Mesendoderm (in vitro differentiated cells): ENCODE results near the gene ZNF26.

Experiments used
- DNase-seq: peaks from one replicate; pipeline ENCODE4 v3.0.0; 2013
- H2AK5ac ChIP-seq: 2 replicates; pipeline ENCODE4 v1.6.1; 2013; ENCODE audit warnings: low read length, inconsistent platforms
- H2BK120ac ChIP-seq: 2 replicates; pipeline ENCODE4 v1.6.1; 2013; ENCODE audit warnings: low read depth, mild to moderate bottlenecking, low read length, moderate library complexity, mixed read lengths
- H2BK15ac ChIP-seq: replicated peaks from 2 replicates; pipeline ENCODE4 v1.6.1; 2013; ENCODE audit warnings: low read depth, mild to moderate bottlenecking, moderate library complexity
- H2BK5ac ChIP-seq: 2 replicates; pipeline ENCODE4 v1.6.1; 2013; ENCODE audit warnings: low read length, inconsistent platforms
- H3K18ac ChIP-seq: 2 replicates; pipeline ENCODE4 v1.6.1; 2013; ENCODE audit warnings: mild to moderate bottlenecking, low read length, mixed read lengths
- H3K23ac ChIP-seq: one replicate; pipeline ENCODE4 v1.6.1; 2013; ENCODE audit warnings: low read length
- H3K27ac ChIP-seq: 2 replicates; pipeline ENCODE4 v1.5.1; 2013; ENCODE audit warnings: low read depth, mild to moderate bottlenecking, inconsistent platforms, low read length, moderate library complexity
- H3K27me3 ChIP-seq: 2 replicates; pipeline ENCODE4 v1.6.1; 2013; ENCODE audit warnings: low read length, control low read depth, mild to moderate bottlenecking, inconsistent platforms; ENCODE audit not compliant: insufficient read depth, poor library complexity
- H3K36me3 ChIP-seq: 2 replicates; pipeline ENCODE4 v1.6.1; 2013; ENCODE audit warnings: low read length, inconsistent platforms; ENCODE audit not compliant: control insufficient read depth, insufficient read depth
- H3K4ac ChIP-seq: one replicate; pipeline ENCODE4 v1.6.1; 2013; ENCODE audit warnings: low read depth, mild to moderate bottlenecking, low read length, moderate library complexity
- H3K4me1 ChIP-seq: 2 replicates; pipeline ENCODE4 v1.6.1; 2013; ENCODE audit warnings: low read depth, low read length, inconsistent platforms; ENCODE audit not compliant: control insufficient read depth
- H3K4me2 ChIP-seq: 2 replicates; pipeline ENCODE4 v1.6.1; 2013; ENCODE audit warnings: low read length
- H3K4me3 ChIP-seq: 2 replicates; pipeline ENCODE4 v1.5.1; 2013; ENCODE audit warnings: mild to moderate bottlenecking, low read length
- H3K56ac ChIP-seq: one replicate; pipeline ENCODE4 v1.6.1; 2013; ENCODE audit warnings: low read length
- H3K79me1 ChIP-seq: 2 replicates; pipeline ENCODE4 v1.6.1; 2013; ENCODE audit warnings: low read length, inconsistent platforms
- H3K79me2 ChIP-seq: 2 replicates; pipeline ENCODE4 v1.6.1; 2013; ENCODE audit warnings: mild to moderate bottlenecking, low read length; ENCODE audit not compliant: control insufficient read depth, insufficient read depth
- H3K9ac ChIP-seq: 2 replicates; pipeline ENCODE4 v1.6.1; 2013; ENCODE audit warnings: low read length, inconsistent platforms
- H4K5ac ChIP-seq: one replicate; pipeline ENCODE4 v1.6.1; 2013; ENCODE audit warnings: low read length
- H4K8ac ChIP-seq: one replicate; pipeline ENCODE4 v1.6.1; 2013; ENCODE audit warnings: low read depth, mild to moderate bottlenecking, control low read depth, low read length, moderate library complexity
- WGBS: extraction: QIAGEN DNeasy Blood & Tissue Kit; methylation state at CpG from one replicate; pipeline ENCODE4 v1.1.7; 2013; ENCODE audit warnings: low lambda C conversion rate, missing lambda C conversion rate; ENCODE audit not compliant: insufficient coverage; ENCODE audit errors: extremely low coverage; 5-methylcytosine and 5-hydroxymethylcytosine counted together

ZNF26 gene

DNA sequence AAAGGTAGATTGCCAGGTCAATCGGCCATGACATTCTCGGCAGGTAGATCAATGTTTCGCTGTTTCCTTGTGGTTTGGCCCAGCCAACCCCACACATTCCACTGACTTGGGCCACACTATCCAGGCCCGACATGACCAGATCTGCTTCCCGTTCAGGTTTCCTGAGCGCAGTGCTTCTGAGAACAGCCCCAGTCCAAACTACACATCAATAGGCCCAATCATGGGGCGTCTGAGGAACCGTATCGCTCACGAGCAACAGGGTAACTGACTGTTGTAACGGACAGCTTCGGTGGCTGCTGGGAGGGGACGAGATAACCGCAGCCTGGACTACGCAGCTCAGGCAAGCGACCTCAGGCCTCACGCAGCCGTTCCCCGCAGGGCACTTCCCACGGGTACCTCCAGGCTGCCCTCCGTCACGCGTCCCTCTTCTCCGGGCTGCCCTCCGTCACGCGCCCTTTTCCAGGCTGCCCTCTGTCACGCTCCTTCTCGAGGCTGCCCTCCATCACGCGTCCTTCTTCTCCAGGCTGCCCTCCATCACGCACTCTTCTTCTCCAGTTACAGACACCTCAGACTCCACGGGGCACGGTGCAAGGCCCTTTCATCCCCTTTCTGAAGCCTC lies 44.7 kb upstream of the ZNF26 start:
- Histone ChIP-seq H3K18ac (no peak overlapping the region), H2BK5ac (no peak overlapping the region), H3K9ac (no peak overlapping the region), H2BK15ac (no peak overlapping the region), H3K23ac (no peak overlapping the region), H3K4me2 (no peak overlapping the region), H3K4ac (no peak overlapping the region), H3K56ac (no peak overlapping the region), H4K8ac (no peak overlapping the region), H3K36me3 (peaks cover 14% of the 10 kb centered on the region), H3K4me1 (no peaks in the 10 kb centered on the region), H4K5ac (no peak overlapping the region), H3K79me2 (no peaks in the 10 kb centered on the region), H3K27ac (no peak overlapping the region), H3K4me3 (no peak overlapping the region), H2BK120ac (no peak overlapping the region), H3K27me3 (no peaks in the 10 kb centered on the region), H3K79me1 (no peaks in the 10 kb centered on the region), H2AK5ac (no peak overlapping the region)
- DNase-seq: no peak
- WGBS: no CpG with 5 or more reads among the region's 34 CpGs

DNA sequence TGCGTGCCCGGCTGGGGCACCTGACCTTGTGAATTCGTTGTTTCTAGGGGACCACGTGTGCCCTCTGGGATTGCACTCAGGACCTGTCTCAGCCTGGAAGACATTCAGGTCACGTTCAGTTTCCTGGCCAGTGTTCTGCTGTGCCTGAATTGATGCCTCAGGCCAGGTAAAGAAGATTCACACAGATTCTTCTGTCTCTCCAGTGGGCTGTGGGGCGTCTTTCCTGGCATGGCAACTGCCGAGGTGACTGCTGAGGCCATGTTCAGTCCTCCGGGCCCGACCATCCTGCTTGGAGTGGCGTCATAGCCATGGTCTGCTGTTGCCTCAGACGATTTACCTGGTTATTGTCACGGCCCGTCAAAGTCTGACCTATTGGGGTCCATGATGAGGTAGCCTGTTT lies 43.6 kb upstream of the ZNF26 start:
- peaks cover 14% of the 10 kb centered on the region for H3K36me3 ChIP-seq
- no peaks in the 10 kb centered on the region for H3K27me3 ChIP-seq
- H2BK120ac ChIP-seq: no peak overlapping the region
- H3K23ac ChIP-seq: no peak overlapping the region
- no peak overlapping the region for H2AK5ac ChIP-seq
- no peak overlapping the region for H3K9ac ChIP-seq
- no peak overlapping the region for H3K27ac ChIP-seq
- no peak overlapping the region for H4K5ac ChIP-seq
- no peaks in the 10 kb centered on the region for H3K4me1 ChIP-seq
- no peak overlapping the region for H2BK15ac ChIP-seq
- H4K8ac ChIP-seq: no peak overlapping the region
- H3K79me2 ChIP-seq: no peaks in the 10 kb centered on the region
- WGBS: no CpG with 5 or more reads among the region's 13 CpGs
- H2BK5ac ChIP-seq: no peak overlapping the region
- H3K4me3 ChIP-seq: no peak overlapping the region
- no peak for DNase-seq
- H3K4me2 ChIP-seq: no peak overlapping the region
- no peak overlapping the region for H3K4ac ChIP-seq
- no peak overlapping the region for H3K18ac ChIP-seq
- no peaks in the 10 kb centered on the region for H3K79me1 ChIP-seq
- no peak overlapping the region for H3K56ac ChIP-seq

DNA sequence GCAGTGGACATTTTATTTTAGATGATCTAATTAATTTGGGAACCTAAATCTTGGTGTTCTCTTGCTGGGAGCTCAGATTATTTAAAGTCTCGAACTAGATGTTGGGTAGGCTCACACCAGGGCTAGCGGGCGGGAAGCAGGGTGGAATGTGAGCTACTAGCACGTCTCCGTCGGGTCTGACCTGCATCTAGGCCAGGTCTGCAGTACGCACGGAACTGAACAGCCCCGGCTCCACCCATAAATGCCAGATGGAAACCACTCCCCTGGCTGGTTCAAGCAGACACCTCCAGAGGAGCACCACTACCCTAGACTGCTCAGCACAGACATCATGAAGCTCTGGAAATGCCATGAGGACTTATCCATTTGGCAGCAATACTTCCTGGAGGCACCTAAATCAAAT lies 40.4 kb upstream of the ZNF26 start:
- no peak for DNase-seq
- H4K5ac ChIP-seq: no peak overlapping the region

DNA sequence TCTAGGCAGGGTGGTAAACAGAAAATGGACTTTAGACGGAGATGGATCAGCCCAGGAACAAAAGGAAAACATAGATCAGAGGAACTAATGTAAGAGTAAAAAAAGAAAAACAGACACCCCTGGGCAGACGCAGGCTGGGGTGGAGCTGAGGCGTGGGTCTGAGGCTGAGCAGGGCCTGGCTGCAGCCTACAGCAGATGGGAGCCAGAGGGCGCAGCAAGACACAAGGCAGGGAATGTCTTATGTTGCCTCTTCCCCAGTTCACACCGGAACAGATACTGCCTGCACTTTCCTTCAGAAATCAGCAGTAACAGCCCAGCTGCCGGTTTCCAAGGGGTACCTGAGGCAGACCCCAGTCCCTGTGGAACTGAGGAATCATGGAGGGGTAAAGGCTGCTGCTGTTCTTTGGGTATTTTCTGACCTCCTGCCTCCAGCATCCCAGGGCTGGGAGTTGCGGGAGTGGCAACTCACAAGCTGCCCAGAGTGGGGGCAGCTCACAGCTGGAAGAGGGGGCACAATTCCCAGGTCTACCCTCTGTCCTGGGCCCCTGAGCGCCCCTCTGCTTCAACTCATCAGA lies 39.8 kb upstream of the ZNF26 start:
- WGBS: no CpG with 5 or more reads among the region's 8 CpGs
- Histone ChIP-seq H4K5ac (no peak overlapping the region), H3K79me2 (peaks cover 6% of the 10 kb centered on the region), H2AK5ac (no peak overlapping the region), H3K4me1 (no peaks in the 10 kb centered on the region), H3K27me3 (no peaks in the 10 kb centered on the region), H3K9ac (no peak overlapping the region), H3K23ac (no peak overlapping the region), H3K18ac (no peak overlapping the region), H3K4me3 (no peak overlapping the region), H3K4ac (no peak overlapping the region), H3K79me1 (peaks cover 12% of the 10 kb centered on the region), H2BK15ac (no peak overlapping the region), H3K27ac (no peak overlapping the region), H2BK5ac (no peak overlapping the region), H2BK120ac (no peak overlapping the region), H3K4me2 (no peak overlapping the region), H3K36me3 (peaks cover 9% of the 10 kb centered on the region), H4K8ac (no peak overlapping the region), H3K56ac (no peak overlapping the region)
- DNase-seq: no peak

More for the DNA sequence above, 40.4 kb upstream of the ZNF26 start:
- Histone ChIP-seq H3K79me2 (peaks cover under 1% of the 10 kb centered on the region), H2AK5ac (no peak overlapping the region), H3K4me1 (no peaks in the 10 kb centered on the region), H3K18ac (no peak overlapping the region), H3K4me3 (no peak overlapping the region), H3K27me3 (no peaks in the 10 kb centered on the region), H2BK120ac (no peak overlapping the region), H2BK15ac (no peak overlapping the region), H3K4ac (no peak overlapping the region), H3K27ac (no peak overlapping the region), H3K23ac (no peak overlapping the region), H3K9ac (no peak overlapping the region), H3K36me3 (peaks cover 13% of the 10 kb centered on the region), H3K79me1 (peaks cover 7% of the 10 kb centered on the region), H3K56ac (no peak overlapping the region), H2BK5ac (no peak overlapping the region), H4K8ac (no peak overlapping the region), H3K4me2 (no peak overlapping the region)
- WGBS: no CpG with 5 or more reads among the region's 9 CpGs

DNA sequence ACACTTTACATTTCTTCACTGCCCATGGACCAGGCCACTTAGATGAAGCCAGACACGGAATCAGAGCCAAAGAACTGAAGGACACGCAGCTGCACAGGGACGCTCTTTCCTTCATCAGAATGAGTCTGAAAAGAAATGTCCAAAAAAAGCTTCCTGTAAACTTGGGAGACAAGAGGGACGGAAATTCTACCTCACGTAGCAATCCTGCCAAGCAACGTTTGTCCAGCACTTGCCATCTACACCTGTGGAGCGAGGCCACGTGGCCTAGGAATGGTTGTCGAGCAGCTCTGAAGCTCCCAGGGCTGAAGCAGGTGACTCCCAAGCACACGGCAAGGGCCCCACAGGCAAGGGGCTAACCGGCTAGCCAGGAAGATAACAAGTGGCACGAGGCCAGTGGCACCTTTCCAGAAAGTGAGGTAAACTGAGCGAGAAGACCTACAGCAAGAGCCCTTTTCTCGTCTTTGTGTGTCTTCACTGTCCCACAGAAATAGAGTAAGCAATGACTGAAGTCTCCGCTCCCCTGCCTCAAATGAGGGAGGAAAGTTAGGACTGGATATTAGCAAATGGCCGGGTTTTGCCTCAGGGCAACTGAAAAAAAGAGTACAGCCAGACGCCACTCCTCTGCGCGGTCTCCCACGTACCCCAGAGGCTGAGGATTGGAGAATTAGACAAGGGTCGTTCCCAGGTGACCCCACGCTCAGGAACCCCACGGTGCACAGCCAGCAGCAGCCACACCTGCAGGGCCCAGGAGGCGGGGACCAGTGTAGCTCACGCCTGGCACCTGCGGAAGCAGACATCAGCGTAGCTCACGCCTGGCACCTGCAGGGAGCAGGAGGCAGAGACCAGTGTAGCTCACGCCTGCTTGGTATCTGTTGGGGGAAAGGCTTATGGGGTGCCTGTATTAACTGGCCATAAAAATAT lies 37.8 kb upstream of the ZNF26 start:
- H2BK120ac ChIP-seq: no peak overlapping the region
- H3K4ac ChIP-seq: no peak overlapping the region
- no peak overlapping the region for H2BK15ac ChIP-seq
- no peak overlapping the region for H2AK5ac ChIP-seq
- H3K36me3 ChIP-seq: peaks cover 2% of the 10 kb centered on the region
- no peaks in the 10 kb centered on the region for H3K27me3 ChIP-seq
- no peaks in the 10 kb centered on the region for H3K4me1 ChIP-seq
- H3K79me2 ChIP-seq: peaks cover 13% of the 10 kb centered on the region
- no peak overlapping the region for H4K8ac ChIP-seq
- no peak overlapping the region for H2BK5ac ChIP-seq
- H4K5ac ChIP-seq: no peak overlapping the region
- no peak overlapping the region for H3K18ac ChIP-seq
- H3K56ac ChIP-seq: no peak overlapping the region
- no CpG with 5 or more reads among the region's 29 CpGs for WGBS
- peak; percentile 30 for DNase-seq
- H3K9ac ChIP-seq: no peak overlapping the region
- H3K4me2 ChIP-seq: no peak overlapping the region
- no peak overlapping the region for H3K23ac ChIP-seq
- H3K27ac ChIP-seq: no peak overlapping the region
- no peak overlapping the region for H3K4me3 ChIP-seq
- H3K79me1 ChIP-seq: peaks cover 18% of the 10 kb centered on the region
